Measurements from ENCODE around the gene SREBF2. TPM values are rescaled to one million over a fixed set of nuclear protein-coding genes. Genes with fewer than 3 reads are reported as not detected.
A peak's percentile ranks its signal among the peaks of the same experiment; 100 is the strongest.

SREBF2 gene
- total RNA-seq, 1 donor from 2014 or later, result 206 TPM

GRCh38 chr22:41900652-41901312 is 67.9 kb downstream of the SREBF2 start:
- ATAC-seq (no peak), DNase-seq (ENCODE audit: low spot score) (no peak)
- intact Hi-C loops (cut with DNase I), result no loop called here

- no peak for ATAC-seq
- no peak for DNase-seq (ENCODE audit: low spot score)
- intact Hi-C loops (cut with DNase I), result no loop called here
These were observed 69.1 kb downstream of the SREBF2 start for GRCh38 chr22:41902016-41902415.

- intact Hi-C loops (cut with DNase I), result no loop called here
- no peak for ATAC-seq
- DNase-seq (ENCODE audit: low spot score), result no peak
These were observed 70.1 kb downstream of the SREBF2 start for GRCh38 chr22:41902932-41903421.

GRCh38 chr22:41904450-41905410 is 71.8 kb downstream of the SREBF2 start:
- intact Hi-C loops (cut with DNase I), result no loop called here
- no peak for DNase-seq (ENCODE audit: low spot score)
- no peak for ATAC-seq

GRCh38 chr22:41905411-41906202 is 72.7 kb downstream of the SREBF2 start:
- no peak for ATAC-seq
- intact Hi-C loops (cut with DNase I), result no loop called here

GRCh38 chr22:41906822-41907221 is 73.9 kb downstream of the SREBF2 start:
- DNase-seq (ENCODE audit: low spot score) (no peak), ATAC-seq (no peak)
- intact Hi-C loops (cut with DNase I), result no loop called here

More at GRCh38 chr22:41905411-41906202, 72.7 kb downstream of the SREBF2 start:
- no peak for DNase-seq (ENCODE audit: low spot score)

GRCh38 chr22:41907436-41908401 is 74.8 kb downstream of the SREBF2 start:
- ATAC-seq, result no peak
- intact Hi-C loops (cut with DNase I), result no loop called here
- no peak for DNase-seq (ENCODE audit: low spot score)

- intact Hi-C loops (cut with DNase I), result no loop called here
- ATAC-seq (peak; percentile 9), DNase-seq (ENCODE audit: low spot score) (no peak)
These were observed 75.8 kb downstream of the SREBF2 start for GRCh38 chr22:41908411-41909309.

GRCh38 chr22:41909310-41910049 is 76.6 kb downstream of the SREBF2 start:
- peak; percentile 7 for ATAC-seq

GRCh38 chr22:41910050-41911000 is 77.4 kb downstream of the SREBF2 start:
- ATAC-seq (peak; percentile 56), DNase-seq (ENCODE audit: low spot score) (no peak)
- intact Hi-C loops (cut with DNase I), result no loop called here

More at GRCh38 chr22:41909310-41910049, 76.6 kb downstream of the SREBF2 start:
- intact Hi-C loops (cut with DNase I), result no loop called here
- no peak for DNase-seq (ENCODE audit: low spot score)

- intact Hi-C loops (cut with DNase I), result no loop called here
- no peak for ATAC-seq
- DNase-seq (ENCODE audit: low spot score), result no peak
These were observed 78.2 kb downstream of the SREBF2 start for GRCh38 chr22:41911001-41911611.

- DNase-seq (ENCODE audit: low spot score), result no peak
- intact Hi-C loops (cut with DNase I), result no loop called here
- no peak for ATAC-seq
These were observed 79.6 kb downstream of the SREBF2 start for GRCh38 chr22:41912338-41913039.

GRCh38 chr22:41913040-41913719 is 80.3 kb downstream of the SREBF2 start:
- intact Hi-C loops (cut with DNase I), result no loop called here
- DNase-seq (ENCODE audit: low spot score) (no peak), ATAC-seq (no peak)

Measured in sciatic nerve (tissue), 2 donors.